Measurements from ENCODE around the gene TPSD1. TPM values are rescaled to one million over a fixed set of nuclear protein-coding genes. Genes with fewer than 3 reads are reported as not detected.

TPSD1 gene
- total and polyA plus RNA-seq, 2 donors = 0.14 to 1.1 TPM

DNA sequence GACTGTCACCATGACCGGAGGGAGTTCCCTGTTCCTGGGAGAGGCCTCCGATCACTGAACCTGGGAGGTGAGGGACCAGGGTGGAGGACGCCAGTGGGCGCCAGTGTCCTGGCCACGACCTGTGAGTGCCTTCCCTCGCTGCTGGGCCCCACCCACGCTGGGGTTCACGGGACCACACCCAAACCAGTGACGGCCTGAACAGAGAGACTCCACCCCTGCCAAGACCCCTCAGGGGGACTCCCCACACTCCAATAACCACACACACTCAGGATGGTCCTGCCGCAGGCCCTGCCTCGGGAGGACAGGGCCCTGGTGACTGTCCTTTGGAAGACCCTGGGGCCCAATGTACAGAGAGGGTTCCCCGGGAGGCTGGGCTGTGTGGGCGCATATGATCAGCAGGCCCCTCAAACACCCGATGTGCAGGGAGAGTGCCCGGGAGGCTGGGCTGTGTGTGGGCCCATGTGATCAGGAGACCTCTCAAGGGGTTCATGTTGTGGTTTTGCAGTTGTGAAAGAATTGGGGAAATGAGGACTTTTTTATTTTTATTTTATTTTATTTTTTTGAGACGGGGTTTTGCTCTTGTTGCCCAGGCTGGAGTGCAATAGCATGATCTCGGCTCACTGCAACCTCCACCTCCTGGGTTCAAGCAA lies 26.6 kb downstream of the TPSD1 start:
- H3K27me3 ChIP-seq (ENCODE audit: control insufficient read depth in 2 of 2, insufficient read depth in 1 of 2, low read length in 1 of 2) = peaks cover 11 to 65% of the 10 kb centered on the region in 2 donors
- 91% methylated on average over 17 of the region's 17 CpGs for WGBS
- DNase-seq (ENCODE audit: low read depth in 6 of 9, low spot score in 9 of 9) = no peak

DNA sequence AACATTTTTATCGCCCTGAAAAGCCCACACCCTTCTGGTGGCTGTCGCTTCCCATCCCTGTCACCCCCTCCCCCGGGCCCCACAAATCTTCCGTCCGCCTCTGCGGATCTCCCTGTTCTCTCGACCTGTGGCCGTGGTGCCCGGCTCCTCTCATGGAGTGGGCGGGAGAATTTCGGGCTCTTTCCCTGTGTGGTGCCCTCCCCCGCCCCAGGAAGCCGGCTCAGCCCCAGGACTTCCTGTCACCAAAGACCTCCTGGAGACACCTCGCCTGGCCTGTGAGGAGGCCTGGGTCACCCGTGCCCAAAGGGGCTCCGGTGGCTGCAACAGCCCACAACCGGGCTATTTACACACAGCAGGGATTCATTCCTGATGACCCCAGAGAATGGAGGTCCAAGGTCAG lies 27.4 kb downstream of the TPSD1 start:
- Histone ChIP-seq H3K36me3 (ENCODE audit: control insufficient read depth in 2 of 2, insufficient read depth in 2 of 2, low read length in 1 of 2) (no peaks in the 10 kb centered on the region), H3K27ac (ENCODE audit: low read depth in 1 of 2, low read length in 1 of 2) (no peak overlapping the region), H3K9me3 (ENCODE audit: control insufficient read depth in 2 of 2, insufficient read depth in 1 of 2, low read length in 1 of 2) (no peaks in the 10 kb centered on the region), H3K27me3 (ENCODE audit: control insufficient read depth in 2 of 2, insufficient read depth in 1 of 2, low read length in 1 of 2) (peaks cover 10 to 65% of the 10 kb centered on the region in 2 donors), H3K4me1 (ENCODE audit: control insufficient read depth in 2 of 2, insufficient read depth in 2 of 2, low read length in 2 of 2) (peaks cover 0 to 2% of the 10 kb centered on the region in 2 donors), H3K4me3 (ENCODE audit: low read length in 2 of 2) (no peak overlapping the region)
- DNase-seq (ENCODE audit: low read depth in 6 of 9, low spot score in 9 of 9) = no peak
- WGBS = 54% methylated on average over 17 of the region's 17 CpGs

More for the DNA sequence above, 26.6 kb downstream of the TPSD1 start:
- no peaks in the 10 kb centered on the region for H3K9me3 ChIP-seq (ENCODE audit: control insufficient read depth in 2 of 2, insufficient read depth in 1 of 2, low read length in 1 of 2)
- H3K36me3 ChIP-seq (ENCODE audit: control insufficient read depth in 2 of 2, insufficient read depth in 2 of 2, low read length in 1 of 2) = no peaks in the 10 kb centered on the region
- no peak overlapping the region for H3K4me3 ChIP-seq (ENCODE audit: low read length in 2 of 2)
- no peaks in the 10 kb centered on the region for H3K4me1 ChIP-seq (ENCODE audit: control insufficient read depth in 2 of 2, insufficient read depth in 2 of 2, low read length in 2 of 2)
- no peak overlapping the region for H3K27ac ChIP-seq (ENCODE audit: low read depth in 1 of 2, low read length in 1 of 2)

DNA sequence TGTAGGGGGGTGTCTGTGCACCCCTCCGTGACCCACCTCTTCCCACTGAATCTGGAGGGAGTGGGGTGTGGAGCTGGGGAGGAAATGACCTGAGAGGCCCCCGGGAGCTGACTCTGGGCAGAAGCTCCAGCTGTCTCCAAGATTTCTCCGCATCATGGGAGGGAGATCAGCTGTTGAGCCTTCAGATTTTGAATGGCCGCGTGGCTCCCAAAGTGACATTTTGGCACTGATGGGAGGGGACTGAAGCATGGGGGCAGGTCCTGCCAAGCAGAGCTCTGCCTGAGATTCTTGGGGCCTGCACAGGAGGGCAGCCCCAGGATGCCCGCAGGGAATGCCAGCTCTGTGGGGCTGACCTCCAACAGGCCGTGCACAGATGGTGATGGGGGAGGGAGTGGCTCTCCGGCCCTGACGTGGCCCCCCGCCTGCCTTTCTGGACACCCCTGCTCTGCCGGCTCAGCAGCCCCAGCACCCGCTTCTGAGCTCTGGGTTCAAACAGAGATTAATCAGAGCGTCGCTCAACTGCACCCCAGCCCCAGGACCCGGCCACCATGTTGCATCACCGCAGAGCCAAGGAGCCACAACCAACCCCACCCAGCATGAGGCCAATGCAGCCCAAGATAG lies 28.2 kb downstream of the TPSD1 start:
- H3K36me3 ChIP-seq (ENCODE audit: control insufficient read depth in 2 of 2, insufficient read depth in 2 of 2, low read length in 1 of 2) = no peaks in the 10 kb centered on the region
- H3K27ac ChIP-seq (ENCODE audit: low read depth in 1 of 2, low read length in 1 of 2) = no peak overlapping the region
- no peak for DNase-seq (ENCODE audit: low read depth in 6 of 9, low spot score in 9 of 9)
- H3K4me3 ChIP-seq (ENCODE audit: low read length in 2 of 2) = no peak overlapping the region
- WGBS = 92% methylated on average over 16 of the region's 16 CpGs
- H3K9me3 ChIP-seq (ENCODE audit: control insufficient read depth in 2 of 2, insufficient read depth in 1 of 2, low read length in 1 of 2) = no peaks in the 10 kb centered on the region
- H3K4me1 ChIP-seq (ENCODE audit: control insufficient read depth in 2 of 2, insufficient read depth in 2 of 2, low read length in 2 of 2) = peaks cover 0 to 2% of the 10 kb centered on the region in 2 donors
- peaks cover 15 to 65% of the 10 kb centered on the region in 2 donors for H3K27me3 ChIP-seq (ENCODE audit: control insufficient read depth in 2 of 2, insufficient read depth in 1 of 2, low read length in 1 of 2)

DNA sequence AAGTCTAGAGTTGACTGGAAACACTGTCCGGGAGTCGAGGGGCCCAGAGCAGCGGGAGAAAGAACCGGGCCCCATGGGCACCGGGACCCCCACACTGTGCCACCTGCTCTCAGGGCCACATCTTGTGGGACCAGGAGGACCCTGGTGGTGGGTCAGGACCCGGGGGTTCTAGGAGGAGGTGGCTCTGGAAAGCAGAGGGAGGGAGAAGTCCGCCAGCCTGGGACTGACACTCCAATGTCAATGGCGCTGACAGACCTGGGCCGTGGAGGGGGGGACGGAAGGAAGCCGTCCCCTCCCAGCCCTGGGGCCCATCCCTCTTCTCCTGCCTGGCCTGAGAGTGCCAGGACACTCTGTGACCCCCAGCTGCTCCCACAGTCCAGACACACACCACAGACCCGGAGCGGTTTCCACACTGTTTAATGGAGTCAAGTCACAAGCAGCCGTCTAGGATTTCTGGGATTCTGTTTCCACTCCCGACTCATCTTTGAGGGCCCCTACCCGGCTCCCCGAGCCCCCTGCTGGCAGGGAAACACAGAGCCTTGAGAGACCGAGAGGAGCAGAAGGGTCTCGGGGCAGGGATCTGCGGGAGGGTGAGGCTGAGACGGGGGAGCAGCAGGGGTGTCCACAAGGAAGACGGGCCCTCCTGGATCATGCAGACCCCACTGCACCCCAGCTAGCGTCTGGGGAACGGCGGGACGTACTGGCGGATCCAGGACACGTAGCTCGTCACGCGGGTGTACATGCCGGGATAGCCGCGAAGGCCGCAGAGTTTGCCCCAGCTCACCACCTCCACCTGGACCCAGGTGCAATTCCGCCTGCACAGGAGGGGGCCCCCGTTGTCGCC lies 30.0 kb downstream of the TPSD1 start:
- H3K27me3 ChIP-seq (ENCODE audit: control insufficient read depth in 2 of 2, insufficient read depth in 1 of 2, low read length in 1 of 2) = peaks cover 25 to 75% of the 10 kb centered on the region in 2 donors
- H3K4me1 ChIP-seq (ENCODE audit: control insufficient read depth in 2 of 2, insufficient read depth in 2 of 2, low read length in 2 of 2) = peaks cover 0 to 2% of the 10 kb centered on the region in 2 donors
- H3K9me3 ChIP-seq (ENCODE audit: control insufficient read depth in 2 of 2, insufficient read depth in 1 of 2, low read length in 1 of 2) = peaks cover 0 to 6% of the 10 kb centered on the region in 2 donors
- no peak overlapping the region for H3K27ac ChIP-seq (ENCODE audit: low read depth in 1 of 2, low read length in 1 of 2)
- no peaks in the 10 kb centered on the region for H3K36me3 ChIP-seq (ENCODE audit: control insufficient read depth in 2 of 2, insufficient read depth in 2 of 2, low read length in 1 of 2)
- DNase-seq (ENCODE audit: low read depth in 6 of 9, low spot score in 9 of 9) = no peak
- H3K4me3 ChIP-seq (ENCODE audit: low read length in 2 of 2) = no peak overlapping the region
- 81% methylated on average over 38 of the region's 38 CpGs for WGBS

DNA sequence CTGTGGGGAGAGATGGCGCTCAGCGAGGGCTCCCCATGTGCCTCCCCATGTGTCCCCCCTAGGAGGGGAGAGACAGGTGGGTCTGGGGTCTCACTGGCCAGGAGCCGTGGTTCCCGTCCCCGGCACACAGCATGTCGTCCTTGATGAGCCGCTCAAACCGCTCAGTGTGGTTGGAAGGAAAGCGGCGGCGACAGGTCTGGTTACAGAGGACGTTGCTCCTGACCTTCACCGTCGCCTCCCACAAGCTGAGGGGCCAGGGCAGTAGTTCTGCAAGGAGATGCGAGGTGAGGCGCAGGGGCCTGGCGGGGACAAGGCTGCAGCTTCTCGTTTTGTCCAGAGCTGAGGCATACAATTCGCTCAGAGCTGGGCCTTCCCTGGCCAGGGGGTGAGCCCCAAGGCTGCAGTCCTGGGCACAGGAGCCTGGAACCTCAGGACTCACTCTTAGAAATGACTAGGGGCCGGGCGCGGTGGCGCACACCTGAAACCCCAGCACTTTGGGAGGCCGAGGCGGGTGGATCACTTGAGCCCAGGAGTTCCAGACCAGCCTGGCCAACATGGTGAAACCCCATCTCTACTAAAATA lies 30.7 kb downstream of the TPSD1 start:
- DNase-seq (ENCODE audit: low read depth in 6 of 9, low spot score in 9 of 9) = no peak
- H3K4me1 ChIP-seq (ENCODE audit: control insufficient read depth in 2 of 2, insufficient read depth in 2 of 2, low read length in 2 of 2) = peaks cover 0 to 2% of the 10 kb centered on the region in 2 donors
- H3K27me3 ChIP-seq (ENCODE audit: control insufficient read depth in 2 of 2, insufficient read depth in 1 of 2, low read length in 1 of 2) = peaks cover 32 to 82% of the 10 kb centered on the region in 2 donors
- H3K4me3 ChIP-seq (ENCODE audit: low read length in 2 of 2) = no peak overlapping the region
- peaks cover 0 to 6% of the 10 kb centered on the region in 2 donors for H3K9me3 ChIP-seq (ENCODE audit: control insufficient read depth in 2 of 2, insufficient read depth in 1 of 2, low read length in 1 of 2)
- WGBS = 90% methylated on average over 25 of the region's 25 CpGs
- no peaks in the 10 kb centered on the region for H3K36me3 ChIP-seq (ENCODE audit: control insufficient read depth in 2 of 2, insufficient read depth in 2 of 2, low read length in 1 of 2)
- H3K27ac ChIP-seq (ENCODE audit: low read depth in 1 of 2, low read length in 1 of 2) = no peak overlapping the region

DNA sequence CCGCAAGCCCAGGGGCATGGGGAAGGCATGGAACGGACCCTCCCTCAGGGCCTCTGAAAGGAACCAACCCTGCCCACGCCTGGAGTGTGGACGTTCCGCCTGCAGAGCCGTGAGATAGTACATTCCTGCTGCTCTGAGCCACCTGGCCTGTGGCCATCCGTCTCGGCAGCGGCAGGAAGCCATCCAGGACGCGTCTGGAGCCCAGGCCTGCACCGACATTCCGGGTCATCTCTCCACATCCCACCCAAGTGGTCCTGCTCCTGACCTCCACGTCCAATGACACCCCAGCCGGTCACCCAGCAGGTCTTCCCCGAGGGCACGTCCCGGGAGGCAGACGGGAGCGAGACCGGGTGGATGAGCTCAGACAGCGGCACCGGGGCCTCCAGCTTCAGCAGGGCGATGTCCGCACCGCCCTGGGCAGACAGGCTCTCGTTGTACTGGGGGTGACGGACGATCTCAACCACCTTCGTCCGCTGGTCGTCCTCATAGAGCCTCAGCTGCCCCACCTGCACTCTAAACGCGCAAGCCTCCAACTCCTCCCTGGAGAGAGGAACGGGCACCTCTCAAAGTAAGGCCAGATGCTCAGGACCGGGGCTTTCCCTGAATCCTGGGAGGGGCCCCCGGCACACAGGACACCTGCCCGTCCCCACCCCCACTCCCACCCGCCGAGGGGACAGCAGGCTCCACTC lies 32.3 kb downstream of the TPSD1 start:
- 75% methylated on average over 40 of the region's 40 CpGs for WGBS
- peaks cover 0 to 2% of the 10 kb centered on the region in 2 donors for H3K4me1 ChIP-seq (ENCODE audit: control insufficient read depth in 2 of 2, insufficient read depth in 2 of 2, low read length in 2 of 2)
- no peak overlapping the region for H3K4me3 ChIP-seq (ENCODE audit: low read length in 2 of 2)
- H3K36me3 ChIP-seq (ENCODE audit: control insufficient read depth in 2 of 2, insufficient read depth in 2 of 2, low read length in 1 of 2) = no peaks in the 10 kb centered on the region
- H3K27me3 ChIP-seq (ENCODE audit: control insufficient read depth in 2 of 2, insufficient read depth in 1 of 2, low read length in 1 of 2) = peaks cover 31 to 88% of the 10 kb centered on the region in 2 donors
- H3K9me3 ChIP-seq (ENCODE audit: control insufficient read depth in 2 of 2, insufficient read depth in 1 of 2, low read length in 1 of 2) = peaks cover 0 to 6% of the 10 kb centered on the region in 2 donors
- no peak for DNase-seq (ENCODE audit: low read depth in 6 of 9, low spot score in 9 of 9)
- H3K27ac ChIP-seq (ENCODE audit: low read depth in 1 of 2, low read length in 1 of 2) = no peak overlapping the region

DNA sequence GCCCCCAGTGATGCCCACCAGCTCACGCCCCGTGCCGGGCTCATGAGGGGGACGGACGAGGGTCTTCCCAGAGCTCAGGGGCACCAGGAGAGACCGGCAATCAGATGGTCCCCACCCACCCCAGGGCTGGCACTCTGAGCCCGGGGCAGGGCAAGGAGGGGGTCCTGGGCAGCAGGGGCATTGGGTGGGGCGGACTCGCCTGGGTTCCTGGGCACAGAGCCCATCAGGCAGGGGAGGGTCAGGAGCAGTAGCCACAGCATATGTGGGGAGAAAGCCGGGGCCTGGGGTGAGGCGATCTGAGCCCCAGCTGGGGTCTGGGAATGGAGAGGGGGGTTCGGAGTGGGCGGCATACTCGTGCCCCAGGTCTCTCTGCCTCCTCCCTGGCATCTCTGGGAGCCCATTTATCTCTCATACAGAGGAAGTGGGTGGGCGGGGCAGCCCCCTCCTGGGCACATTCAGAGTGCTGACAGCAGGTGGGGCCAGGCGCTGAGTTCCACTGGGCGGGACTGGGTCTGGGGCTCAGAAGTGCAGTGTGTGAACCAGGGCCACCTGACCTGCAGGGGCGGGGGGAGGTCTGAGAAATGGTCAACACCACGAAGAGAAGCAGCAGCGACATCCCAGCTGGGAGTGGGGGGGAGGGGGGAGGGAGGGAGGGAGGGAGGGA lies 33.1 kb downstream of the TPSD1 start:
- 40% methylated on average over 20 of the region's 20 CpGs for WGBS
- Histone ChIP-seq H3K4me1 (ENCODE audit: control insufficient read depth in 2 of 2, insufficient read depth in 2 of 2, low read length in 2 of 2) (peaks cover 0 to 2% of the 10 kb centered on the region in 2 donors), H3K4me3 (ENCODE audit: low read length in 2 of 2) (no peak overlapping the region), H3K36me3 (ENCODE audit: control insufficient read depth in 2 of 2, insufficient read depth in 2 of 2, low read length in 1 of 2) (no peaks in the 10 kb centered on the region), H3K27ac (ENCODE audit: low read depth in 1 of 2, low read length in 1 of 2) (no peak overlapping the region), H3K27me3 (ENCODE audit: control insufficient read depth in 2 of 2, insufficient read depth in 1 of 2, low read length in 1 of 2) (peaks cover 29 to 88% of the 10 kb centered on the region in 2 donors), H3K9me3 (ENCODE audit: control insufficient read depth in 2 of 2, insufficient read depth in 1 of 2, low read length in 1 of 2) (peaks cover 0 to 6% of the 10 kb centered on the region in 2 donors)
- peak in 3 of 9 donors; percentile 37 to 52 (median 42) for DNase-seq (ENCODE audit: low read depth in 6 of 9, low spot score in 9 of 9)

DNA sequence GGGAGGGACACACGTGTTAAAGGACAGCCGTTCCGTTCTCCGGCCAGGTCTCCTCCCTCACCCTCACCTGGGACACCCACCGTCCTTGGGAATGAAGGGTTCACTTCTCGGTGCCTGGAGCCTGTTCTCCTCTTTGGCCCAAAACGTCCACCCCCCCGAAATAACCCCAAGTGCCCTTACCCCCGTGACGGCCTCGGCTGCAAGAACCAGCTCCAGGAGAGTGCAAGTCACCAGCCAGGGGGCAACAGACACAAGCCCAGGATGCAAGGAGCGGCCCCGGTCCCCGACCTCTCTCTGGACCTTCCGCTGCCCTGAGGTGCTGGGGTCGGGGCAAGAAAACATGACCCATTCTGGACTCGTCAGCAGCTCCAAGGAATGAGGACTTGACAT lies 33.6 kb downstream of the TPSD1 start:
- 9% methylated on average over 17 of the region's 17 CpGs for WGBS
- Histone ChIP-seq H3K27me3 (ENCODE audit: control insufficient read depth in 2 of 2, insufficient read depth in 1 of 2, low read length in 1 of 2) (peaks cover 27 to 89% of the 10 kb centered on the region in 2 donors), H3K27ac (ENCODE audit: low read depth in 1 of 2, low read length in 1 of 2) (no peak overlapping the region), H3K4me3 (ENCODE audit: low read length in 2 of 2) (no peak overlapping the region), H3K4me1 (ENCODE audit: control insufficient read depth in 2 of 2, insufficient read depth in 2 of 2, low read length in 2 of 2) (peaks cover 0 to 2% of the 10 kb centered on the region in 2 donors), H3K9me3 (ENCODE audit: control insufficient read depth in 2 of 2, insufficient read depth in 1 of 2, low read length in 1 of 2) (peaks cover 0 to 6% of the 10 kb centered on the region in 2 donors), H3K36me3 (ENCODE audit: control insufficient read depth in 2 of 2, insufficient read depth in 2 of 2, low read length in 1 of 2) (no peaks in the 10 kb centered on the region)
- DNase-seq (ENCODE audit: low read depth in 6 of 9, low spot score in 9 of 9) = no peak

All from thymus (tissue), 11 donors.